Upper lobe of left lung (tissue), 4 donors: ENCODE results near the gene PPA1.

Experiments
- CTCF ChIP-seq, 6 experiments: fragments of 450-650 bp in 4 of 6; fragments of 200-600 bp in 2 of 6; sonication (generic) in 2 of 6; IDR thresholded peaks; one replicate each; pipeline ENCODE4 v1.5.1; 2016 to 2019; ENCODE audit warnings: antibody characterized with exemption in 6 of 6
- EP300 ChIP-seq, 4 donors: sonication (generic); formaldehyde crosslinking; IDR thresholded peaks; one replicate each; pipeline ENCODE4 v1.5.1; 2017; ENCODE audit warnings: antibody characterized with exemption in 4 of 4, control low read depth in 2 of 4
- POLR2A ChIP-seq, 4 donors: fragments of 450-650 bp; IDR thresholded peaks; one replicate each; pipeline ENCODE4 v1.5.1; 2016 to 2017; ENCODE audit warnings: antibody characterized with exemption in 4 of 4, mild to moderate bottlenecking in 2 of 4
- POLR2AphosphoS5 ChIP-seq, 2 donors: sonication (generic); formaldehyde crosslinking; IDR thresholded peaks; one replicate each; pipeline ENCODE4 v1.5.1; 2017; ENCODE audit warnings: antibody characterized with exemption in 2 of 2

GRCh38 chr10:70191161-70191971 is 41.9 kb downstream of the PPA1 start:
- TF ChIP-seq EP300 (IDR thresholded peaks at IDR 0.05), result no peak
- no peak for TF ChIP-seq CTCF (IDR thresholded peaks at IDR 0.05)
- TF ChIP-seq POLR2A (IDR thresholded peaks at IDR 0.05), result no peak
- TF ChIP-seq POLR2AphosphoS5 (IDR thresholded peaks at IDR 0.05), result no peak
